GM12878 (cell line): ENCODE data around the gene TMEM151A. TPM values are rescaled to one million over a fixed set of nuclear protein-coding genes. Genes with fewer than 3 reads are reported as not detected.
A peak's percentile ranks its signal among the peaks of the same experiment; 100 is the strongest.

ENCODE experiments used
- ATAC-seq: fragments of 200-7000 bp; cut with Tn5 transposase; 3 replicates; pipeline ENCODE4 v1.9.1; 2020; ENCODE audit warnings: mild to moderate bottlenecking, moderate library complexity
- BruUV-seq: library from RNA; stranded (reverse); fragments of 400-500 nt; replicated peaks from 2 replicates; lab custom pipeline; 2021; lab: Mats Ljungman, UMichigan
- CTCF ChIA-PET: fragments of 300-600 bp; sonication (Branson Sonifier 250); formaldehyde crosslinking; extraction: SDS; loops from one replicate; lab custom pipeline; 2021; ENCODE audit warnings: inconsistent platforms; lab: Yijun Ruan, JAX
- POLR2A ChIA-PET: fragments of 350-600 bp; formaldehyde crosslinking; extraction: SDS; loops from one replicate; lab custom pipeline; 2021; ENCODE audit warnings: inconsistent platforms; lab: Charles Lee
- RAD21 ChIA-PET: fragments of 300-600 bp; sonication (Branson Sonifier 250); formaldehyde crosslinking; loops from one replicate; lab custom pipeline; 2023; ENCODE audit warnings: antibody characterized with exemption; ENCODE audit not compliant: unreplicated experiment; lab: Charles Lee
- SMC1A ChIA-PET: fragments of 300-600 bp; sonication (Branson Sonifier 250); formaldehyde crosslinking; loops from one replicate; lab custom pipeline; 2023; ENCODE audit not compliant: unreplicated experiment, uncharacterized antibody; lab: Charles Lee
- DNase-seq: peaks from one replicate; pipeline ENCODE4 v3.0.0-alpha.2; 2011; ENCODE audit warnings: low read depth, low spot score
- FAIRE-seq: peaks from 3 replicates; lab custom pipeline; 2011; peaks lifted over from hg19 to GRCh38; lab: Jason Lieb, UNC
- H2AFZ ChIP-seq: 2 replicates; pipeline ENCODE4 v1.6.0; 2011; ENCODE audit warnings: low read depth, low read length, control low read depth; ENCODE audit not compliant: control insufficient read depth
- H3K27ac ChIP-seq: 2 replicates; pipeline ENCODE4 v1.5.1; 2011; ENCODE audit warnings: control low read depth; ENCODE audit not compliant: control insufficient read depth, insufficient read depth
- H3K27me3 ChIP-seq, 2 experiments: replicated peaks in 1 of 2; 2 replicates each; pipeline versions ENCODE4 v1.6.0 to v1.6.1; 2011; ENCODE audit warnings: low read length in 1 of 2; ENCODE audit not compliant: control insufficient read depth in 2 of 2, insufficient read depth in 2 of 2
- H3K36me3 ChIP-seq, 2 experiments: 2 replicates each; pipeline ENCODE4 v1.5.1; 2011; ENCODE audit warnings: low read length in 1 of 2; ENCODE audit not compliant: control insufficient read depth in 2 of 2, insufficient read depth in 2 of 2
- H3K4me1 ChIP-seq: 2 replicates; pipeline ENCODE4 v1.6.1; 2011; ENCODE audit warnings: mild to moderate bottlenecking, low read length, moderate library complexity, mixed read lengths; ENCODE audit not compliant: control insufficient read depth, insufficient read depth
- H3K4me2 ChIP-seq: 2 replicates; pipeline ENCODE4 v1.6.0; 2011; ENCODE audit warnings: control low read depth; ENCODE audit not compliant: control insufficient read depth, insufficient read depth
- H3K4me3 ChIP-seq: fragments of 200-600 bp; sonication (generic); 2 replicates; pipeline ENCODE4 v1.5.1; 2016
- H3K79me2 ChIP-seq: 2 replicates; pipeline ENCODE4 v1.6.0; 2011; ENCODE audit warnings: low read length; ENCODE audit not compliant: control insufficient read depth, insufficient read depth
- H3K9ac ChIP-seq: 2 replicates; pipeline ENCODE4 v1.8.0; 2011; ENCODE audit warnings: low read length, control low read depth, mixed read lengths; ENCODE audit not compliant: control insufficient read depth, insufficient read depth
- H3K9me3 ChIP-seq: replicated peaks from 3 replicates; pipeline ENCODE4 v1.5.1; 2011; ENCODE audit warnings: mild to moderate bottlenecking, low read length; ENCODE audit not compliant: control insufficient read depth, insufficient read depth
- H4K20me1 ChIP-seq: 2 replicates; pipeline ENCODE4 v1.6.0; 2011; ENCODE audit not compliant: control insufficient read depth, insufficient read depth
- BHLHE40 ChIP-seq, 2 experiments: fragments of 450-650 bp in 1 of 2; IDR thresholded peaks; 2 replicates each; pipeline ENCODE4 v1.6.1; 2011 to 2017; ENCODE audit warnings: low read depth in 2 of 2, borderline replicate concordance in 1 of 2, improper control_type of control experiment in 1 of 2, low read length in 1 of 2, mild to moderate bottlenecking in 1 of 2
- CREB1 ChIP-seq: IDR thresholded peaks from 2 replicates; pipeline ENCODE4 v1.6.1; 2012; ENCODE audit warnings: low read depth, mild to moderate bottlenecking, inconsistent platforms
- E2F8 ChIP-seq: fragments of 450-650 bp; IDR thresholded peaks from 2 replicates; pipeline ENCODE4 v1.6.1; 2018; ENCODE audit warnings: mild to moderate bottlenecking, low read depth, moderate library complexity; ENCODE audit not compliant: partially characterized antibody
- EP300 ChIP-seq, 2 experiments: fragments of 150-350 bp in 1 of 2; IDR thresholded peaks; 2 replicates each; pipeline ENCODE4 v1.6.1; 2011 to 2012; ENCODE audit warnings: low read depth in 2 of 2, low read length in 2 of 2, borderline replicate concordance in 1 of 2, improper control_type of control experiment in 1 of 2, inconsistent platforms in 1 of 2; ENCODE audit not compliant: control insufficient read depth in 1 of 2
- HDGF ChIP-seq: fragments of 450-650 bp; IDR thresholded peaks from 2 replicates; pipeline ENCODE4 v1.6.1; 2016; ENCODE audit warnings: antibody characterized with exemption
- IKZF1 ChIP-seq: fragments of 450-650 bp; conservative IDR thresholded peaks from 2 replicates; pipeline ENCODE4 v1.6.1; 2017; ENCODE audit warnings: antibody characterized with exemption, mild to moderate bottlenecking
- IKZF2 ChIP-seq, 2 experiments: fragments of 450-650 bp; IDR thresholded peaks; 2 replicates each; pipeline ENCODE4 v1.6.1; 2017; ENCODE audit warnings: mild to moderate bottlenecking in 2 of 2, moderate library complexity in 2 of 2
- KLF5 ChIP-seq: fragments of 450-650 bp; IDR thresholded peaks from 2 replicates; pipeline ENCODE4 v1.6.1; 2014; ENCODE audit warnings: mild to moderate bottlenecking; ENCODE audit not compliant: partially characterized antibody
- MEF2B ChIP-seq: fragments of 450-650 bp; IDR thresholded peaks from 2 replicates; pipeline ENCODE4 v1.6.1; 2018; ENCODE audit warnings: mild to moderate bottlenecking, moderate library complexity; ENCODE audit not compliant: partially characterized antibody, poor library complexity, severe bottlenecking
- PML ChIP-seq: IDR thresholded peaks from 2 replicates; pipeline ENCODE4 v1.6.1; 2012; ENCODE audit warnings: low read length, inconsistent platforms
- POLR2AphosphoS2 ChIP-seq: IDR thresholded peaks from 2 replicates; pipeline ENCODE4 v1.6.1; 2011; ENCODE audit warnings: low read depth, mild to moderate bottlenecking, low read length, improper control_type of control experiment, moderate library complexity
- RB1 ChIP-seq: fragments of 450-650 bp; formaldehyde crosslinking; IDR thresholded peaks from 2 replicates; pipeline ENCODE4 v1.6.1; 2017; ENCODE audit warnings: mild to moderate bottlenecking, borderline replicate concordance
- RELB ChIP-seq: fragments of 450-650 bp; IDR thresholded peaks from 2 replicates; pipeline ENCODE4 v1.6.1; 2017; ENCODE audit warnings: low read depth, mild to moderate bottlenecking, moderate library complexity
- RUNX3 ChIP-seq: IDR thresholded peaks from 2 replicates; pipeline ENCODE4 v1.6.1; 2012; ENCODE audit warnings: low read length, inconsistent platforms
- WGBS: methylation state at CpG from one replicate; pipeline ENCODE4 v1.1.6; 2016; ENCODE audit warnings: low lambda C conversion rate; ENCODE audit not compliant: insufficient replicate concordance, insufficient coverage; ENCODE audit errors: missing lambda C conversion rate; 5-methylcytosine and 5-hydroxymethylcytosine counted together
- in situ Hi-C: fragments of 300-500 bp; cut with MboI; formaldehyde crosslinking; loops from 9 replicates; pipeline ENCODE4 v1.14.3; 2018; ENCODE audit warnings: mixed read lengths
- intact Hi-C: fragments of 100-400 bp; cut with micrococcal nuclease; formaldehyde crosslinking; loops from one replicate; pipeline ENCODE4 v1.14.2; 2022; ENCODE audit not compliant: unreplicated experiment
- polyA plus RNA-seq, 11 experiments: library from polyadenylated mRNA; depleted of rRNA in 4 of 11; unstranded in 6 of 11; stranded (reverse) in 5 of 11; fragments of >200 nt; fragmentation: Nextera tagmentation in 4 of 11; fragmentation: Illumina TruSeq in 1 of 11; extraction: Ambion mirVana in 4 of 11; extraction: Trizol in 1 of 11; gene quantifications; 1 replicate in 1 of 11; 2 replicates in 10 of 11; pipeline versions ENCODE4 v1.2.1 to v1.2.3, GENCODE V29; 2011 to 2016; ENCODE audit warnings: inconsistent platforms in 2 of 11, missing spikeins in 2 of 11, low read depth in 1 of 11
- total RNA-seq, 4 experiments: library from RNA; depleted of rRNA in 3 of 4; stranded (reverse); fragments of >200 nt in 3 of 4; fragmentation: Illumina TruSeq in 1 of 4; extraction: Trizol in 1 of 4; gene quantifications; 2 replicates each; pipeline versions ENCODE4 v1.2.1 to v1.2.3, GENCODE V29; 2013 to 2021
- TF ChIP-seq, protein P1 (sequence below), 3 experiments: IDR thresholded peaks in 2 of 3; conservative IDR thresholded peaks in 1 of 3; 2 replicates each; pipeline ENCODE4 v1.5.1; 2011; ENCODE audit warnings: low read depth in 3 of 3, low read length in 3 of 3, mild to moderate bottlenecking in 3 of 3, control low read depth in 2 of 3, moderate library complexity in 2 of 3, inconsistent platforms in 1 of 3, mixed read lengths in 1 of 3; ENCODE audit not compliant: control insufficient read depth in 2 of 3, insufficient read depth in 1 of 3; ENCODE audit errors: extremely low read depth in 1 of 3

TMEM151A gene
- total and polyA plus RNA-seq, 10 of the 15 experiments (the other 5 are each of a cell fraction or from before 2014, with no cell fraction given): not detected

DNA sequence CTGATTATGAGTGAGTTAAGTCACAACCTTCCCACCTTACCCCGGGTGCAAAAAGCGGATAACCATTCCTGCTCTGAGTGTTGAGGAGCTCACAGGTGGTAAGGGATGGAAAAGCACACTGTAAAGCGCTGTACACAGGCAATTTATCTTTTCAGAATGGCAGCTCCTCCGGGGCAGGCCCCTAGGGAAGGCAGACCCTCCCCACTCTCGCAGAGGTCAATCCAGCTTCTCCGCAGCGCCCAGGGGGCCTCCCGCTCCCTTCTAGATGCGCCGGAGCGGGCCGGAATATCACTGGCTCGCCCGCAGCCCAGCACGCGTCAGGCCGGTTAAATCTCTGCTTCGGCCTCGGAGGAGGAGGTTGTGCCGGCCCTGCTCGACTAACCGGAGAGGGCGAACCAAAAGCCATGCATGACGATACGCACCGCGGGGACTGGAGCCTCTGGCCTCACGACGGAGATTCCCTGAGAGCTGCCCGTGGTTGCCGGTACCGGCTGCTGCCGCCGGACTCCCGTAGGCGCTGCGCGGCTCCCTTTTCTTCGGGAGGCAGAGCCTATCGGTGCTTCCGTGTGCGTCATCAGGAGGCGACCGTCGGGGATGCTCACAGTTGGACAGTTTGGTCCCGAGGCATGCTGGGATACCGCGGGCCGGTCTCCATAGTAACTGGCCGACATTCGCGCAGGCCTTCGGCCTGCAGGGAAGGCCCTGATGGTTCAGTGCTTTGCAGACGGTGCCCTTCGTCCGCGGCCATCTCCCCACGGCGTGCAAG is 53.0 kb downstream of the TMEM151A start, which contains the start of gene BRMS1:
Gene BRMS1, minus strand, starts transcription at position 555 of the 766 bp plus-strand sequence. CDS start 2,870 bp downstream, outside the sequence.
- peak; percentile 87 for ATAC-seq
- WGBS: 1% methylated on average over 59 of the region's 59 CpGs
- Histone ChIP-seq H3K27me3 (no peaks in the 10 kb centered on the region), H3K27ac (peak within 1 kb of the TSS; percentile 57), H3K9ac (peak within 1 kb of the TSS; percentile 93), H2AFZ (peak within 1 kb of the TSS; percentile 93), H3K9me3 (no peaks in the 10 kb centered on the region), H4K20me1 (no peaks in the 10 kb centered on the region), H3K36me3 (peaks cover 0 to 14% of the 10 kb centered on the region in 2 experiments; a peak in 2 of 4 replicates), H3K79me2 (peaks cover 17% of the 10 kb centered on the region), H3K4me3 (peak within 1 kb of the TSS; percentile 87), H3K4me1 (peaks cover 17% of the 10 kb centered on the region), H3K4me2 (peak within 1 kb of the TSS; percentile 83)
- ChIA-PET POLR2A (interaction anchor here (0.8 to 3.9 kb wide), 6 partner anchors 9 to 77 kb away, joined by 3 to 19 read pairs (median 6); partner anchors contain the start of genes RAB1B, RIN1, SLC29A2 and YIF1A), RAD21 (interaction anchor here (1.0 to 2.0 kb wide), 6 partner anchors 8 to 56 kb away, joined by 3 to 10 read pairs (median 4); partner anchors contain the start of genes RIN1, SLC29A2 and YIF1A), CTCF (interaction anchor here (0.5 to 7.4 kb wide), 11 partner anchors 8 to 591 kb away, joined by 3 to 44 read pairs (median 4); partner anchors contain the start of genes RIN1 and SLC29A2), SMC1A (interaction anchor here (0.8 to 2.3 kb wide), 5 partner anchors 10 to 334 kb away, joined by 3 to 7 read pairs (median 5); partner anchors contain the start of genes MRPL11 and RBM4B)
- peak; percentile 79 for DNase-seq
- in situ Hi-C loops (no loop called here), intact Hi-C loops (loop anchor here (2.0 kb wide), 1 partner anchor 32 kb away; no protein-coding TSS in a partner anchor)
- BruUV-seq: no TSS peak
- peak; percentile 35 for FAIRE-seq
- TF ChIP-seq RELB: peak; percentile 88
- TF ChIP-seq MEF2B: no peak
- TF ChIP-seq IKZF2 (IDR thresholded peaks at IDR 0.05): no peak
- peak in 1 of 2 experiments; percentile 35; a peak in 2 of 4 replicates for TF ChIP-seq EP300 (IDR thresholded peaks at IDR 0.05; ENCODE audit: borderline replicate concordance in 1 of 2, control insufficient read depth in 1 of 2, low read depth in 2 of 2, low read length in 2 of 2)
- peak; percentile 80 for TF ChIP-seq KLF5
- peak; percentile 79; the same call in 1 of the 2 replicates for TF ChIP-seq POLR2AphosphoS2
- TF ChIP-seq CREB1: peak; percentile 99
- peak; percentile 8 to 34; a peak in 2 of 4 replicates for TF ChIP-seq BHLHE40 (IDR thresholded peaks at IDR 0.05; ENCODE audit: borderline replicate concordance in 1 of 2, low read depth in 2 of 2, low read length in 1 of 2)
- no peak for TF ChIP-seq RB1
- TF ChIP-seq, protein P1, sequence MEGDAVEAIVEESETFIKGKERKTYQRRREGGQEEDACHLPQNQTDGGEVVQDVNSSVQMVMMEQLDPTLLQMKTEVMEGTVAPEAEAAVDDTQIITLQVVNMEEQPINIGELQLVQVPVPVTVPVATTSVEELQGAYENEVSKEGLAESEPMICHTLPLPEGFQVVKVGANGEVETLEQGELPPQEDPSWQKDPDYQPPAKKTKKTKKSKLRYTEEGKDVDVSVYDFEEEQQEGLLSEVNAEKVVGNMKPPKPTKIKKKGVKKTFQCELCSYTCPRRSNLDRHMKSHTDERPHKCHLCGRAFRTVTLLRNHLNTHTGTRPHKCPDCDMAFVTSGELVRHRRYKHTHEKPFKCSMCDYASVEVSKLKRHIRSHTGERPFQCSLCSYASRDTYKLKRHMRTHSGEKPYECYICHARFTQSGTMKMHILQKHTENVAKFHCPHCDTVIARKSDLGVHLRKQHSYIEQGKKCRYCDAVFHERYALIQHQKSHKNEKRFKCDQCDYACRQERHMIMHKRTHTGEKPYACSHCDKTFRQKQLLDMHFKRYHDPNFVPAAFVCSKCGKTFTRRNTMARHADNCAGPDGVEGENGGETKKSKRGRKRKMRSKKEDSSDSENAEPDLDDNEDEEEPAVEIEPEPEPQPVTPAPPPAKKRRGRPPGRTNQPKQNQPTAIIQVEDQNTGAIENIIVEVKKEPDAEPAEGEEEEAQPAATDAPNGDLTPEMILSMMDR (IDR thresholded peaks at IDR 0.05 in 2 of 3, conservative IDR thresholded peaks at IDR 0.05 in 1 of 3; ENCODE audit: control insufficient read depth in 2 of 3, extremely low read depth in 1 of 3, insufficient read depth in 1 of 3, low read depth in 3 of 3, low read length in 3 of 3): peak in 2 of 3 experiments; percentile 13 to 16; a peak in 1 of 6 replicates
- TF ChIP-seq HDGF: no peak
- peak; percentile 74 for TF ChIP-seq IKZF1
- peak; percentile 37 for TF ChIP-seq RUNX3
- peak; percentile 76 for TF ChIP-seq E2F8
- peak; percentile 83; the same call in 1 of the 2 replicates for TF ChIP-seq PML
